Endothelial cell of umbilical vein (primary cell): ENCODE measurements around the gene GABBR2. TPM values are rescaled to one million over a fixed set of nuclear protein-coding genes. Genes with fewer than 3 reads are reported as not detected.
A peak's percentile ranks its signal among the peaks of the same experiment; 100 is the strongest.

Experiments
- BruUV-seq: library from RNA; stranded (reverse); fragments of 400-500 nt; replicated peaks from 2 replicates; lab custom pipeline; 2021; lab: Mats Ljungman, UMichigan
- CTCF ChIA-PET: fragments of 300-600, 350-600 bp; sonication (Branson Sonifier 250); formaldehyde crosslinking; loops from one replicate; lab custom pipeline; 2021; ENCODE audit warnings: antibody characterized with exemption, inconsistent platforms; lab: Charles Lee
- POLR2A ChIA-PET: fragments of 300-600, 350-600 bp; sonication (Branson Sonifier 250); formaldehyde crosslinking; loops from one replicate; lab custom pipeline; 2021; ENCODE audit warnings: antibody characterized with exemption, inconsistent platforms; lab: Charles Lee
- DNase-seq: peaks from one replicate; pipeline ENCODE4 v3.0.0-alpha.2; 2011; ENCODE audit warnings: low read depth, low spot score
- FAIRE-seq: peaks from 2 replicates; lab custom pipeline; 2011; peaks lifted over from hg19 to GRCh38; lab: Jason Lieb, UNC
- H2AFZ ChIP-seq: 2 replicates; pipeline ENCODE4 v1.6.0; 2012; ENCODE audit warnings: low read depth, low read length, control low read depth, inconsistent platforms
- H3K27ac ChIP-seq: 2 replicates; pipeline ENCODE4 v1.5.1; 2011; ENCODE audit warnings: low read depth, mild to moderate bottlenecking, control low read depth, low read length, moderate library complexity; ENCODE audit not compliant: insufficient read depth
- H3K27me3 ChIP-seq, 2 experiments: 2 replicates each; pipeline versions ENCODE4 v1.6.0 to v1.6.1; 2011; ENCODE audit warnings: low read length in 2 of 2, mixed read lengths in 1 of 2; ENCODE audit not compliant: control insufficient read depth in 2 of 2, insufficient read depth in 2 of 2
- H3K36me3 ChIP-seq, 2 experiments: 2 replicates in 1 of 2; 3 replicates in 1 of 2; pipeline ENCODE4 v1.5.1; 2011; ENCODE audit warnings: low read length in 2 of 2, mild to moderate bottlenecking in 1 of 2, moderate library complexity in 1 of 2; ENCODE audit not compliant: control insufficient read depth in 2 of 2, insufficient read depth in 2 of 2; ENCODE audit errors: extremely low read depth in 1 of 2
- H3K4me1 ChIP-seq: 3 replicates; pipeline ENCODE4 v1.5.1; 2011; ENCODE audit warnings: mild to moderate bottlenecking, low read length; ENCODE audit not compliant: control insufficient read depth, insufficient read depth; ENCODE audit errors: extremely low read depth
- H3K4me2 ChIP-seq: 2 replicates; pipeline ENCODE4 v1.6.1; 2011; ENCODE audit warnings: low read length, control low read depth, mixed read lengths; ENCODE audit not compliant: insufficient read depth
- H3K4me3 ChIP-seq, 3 experiments: fragments of 200-600 bp in 1 of 3; sonication (generic), shearing (Covaris generic) in 1 of 3; replicated peaks in 1 of 3; 2 replicates each; pipeline ENCODE4 v1.5.1; 2011 to 2016; ENCODE audit warnings: control low read depth in 3 of 3, low read length in 3 of 3, mild to moderate bottlenecking in 2 of 3, inconsistent platforms in 1 of 3, low read depth in 1 of 3, moderate library complexity in 1 of 3; ENCODE audit not compliant: insufficient read depth in 1 of 3
- H3K79me2 ChIP-seq: 2 replicates; pipeline ENCODE4 v1.6.0; 2012; ENCODE audit warnings: low read length, inconsistent platforms; ENCODE audit not compliant: control insufficient read depth, insufficient read depth
- H3K9ac ChIP-seq: replicated peaks from 2 replicates; pipeline ENCODE3; 2011; ENCODE audit warnings: low read length, control low read depth; ENCODE audit not compliant: insufficient read depth; ENCODE audit errors: extremely low read depth
- H3K9me1 ChIP-seq: replicated peaks from 3 replicates; pipeline ENCODE4 v1.6.0; 2011; ENCODE audit warnings: mild to moderate bottlenecking, low read length; ENCODE audit not compliant: control insufficient read depth, insufficient read depth; ENCODE audit errors: extremely low read depth
- H3K9me3 ChIP-seq: replicated peaks from 2 replicates; pipeline ENCODE4 v1.5.1; 2012; ENCODE audit warnings: low read length, inconsistent platforms; ENCODE audit not compliant: control insufficient read depth, insufficient read depth
- H4K20me1 ChIP-seq: replicated peaks from 2 replicates; pipeline ENCODE3; 2011; ENCODE audit warnings: mild to moderate bottlenecking, low read length; ENCODE audit not compliant: control insufficient read depth, insufficient read depth; ENCODE audit errors: extremely low read depth
- EZH2 ChIP-seq: IDR thresholded peaks from 2 replicates; pipeline ENCODE4 v1.6.1; 2012; ENCODE audit warnings: borderline replicate concordance, low read depth, mild to moderate bottlenecking, moderate library complexity, low read length, inconsistent platforms; ENCODE audit not compliant: severe bottlenecking
- FOS ChIP-seq: IDR thresholded peaks from 2 replicates; pipeline ENCODE4 v1.6.1; 2011; ENCODE audit warnings: mild to moderate bottlenecking, low read length, moderate library complexity, borderline replicate concordance; ENCODE audit not compliant: insufficient read depth
- GATA2 ChIP-seq: IDR thresholded peaks from 2 replicates; pipeline ENCODE4 v1.7.0; 2011; ENCODE audit warnings: low read depth, mild to moderate bottlenecking, moderate library complexity, mixed read lengths, low read length; ENCODE audit not compliant: insufficient read length, insufficient read depth
- JUN ChIP-seq: IDR thresholded peaks from 2 replicates; pipeline ENCODE4 v1.6.1; 2011; ENCODE audit warnings: borderline replicate concordance, low read depth; ENCODE audit not compliant: insufficient read length, insufficient read depth
- MYC ChIP-seq: IDR thresholded peaks from one replicate; pipeline ENCODE4 v1.6.1; 2011; ENCODE audit warnings: mild to moderate bottlenecking, low read depth, low read length
- POLR2A ChIP-seq: IDR thresholded peaks from 2 replicates; pipeline ENCODE4 v1.6.1; 2012; ENCODE audit warnings: low read depth, mild to moderate bottlenecking, control low read depth, low read length
- POLR2AphosphoS5 ChIP-seq: IDR thresholded peaks from 2 replicates; pipeline ENCODE4 v1.6.1; 2012; ENCODE audit warnings: low read depth, mild to moderate bottlenecking, control low read depth, low read length, moderate library complexity; ENCODE audit not compliant: insufficient read depth
- dilution Hi-C: fragments of 300-500 bp; cut with MboI; formaldehyde crosslinking; loops from one replicate; pipeline ENCODE4 v1.15.0; 2019; ENCODE audit warnings: low sequenced_read_pairs; ENCODE audit not compliant: extremely low pct_ligation_motif_present
- intact Hi-C: fragments of 100-400 bp; cut with micrococcal nuclease; formaldehyde crosslinking; loops from one replicate; pipeline ENCODE4 v1.10.0; 2022
- polyA plus RNA-seq, 4 experiments: library from polyadenylated mRNA; depleted of rRNA in 3 of 4; stranded (reverse) in 3 of 4; unstranded in 1 of 4; fragments of >200 nt; gene quantifications; 2 replicates each; pipeline versions ENCODE4 v1.2.1 to v1.2.3, GENCODE V29; 2011 to 2012; ENCODE audit warnings: missing spikeins in 1 of 4
- total RNA-seq: library from RNA; stranded (reverse); gene quantifications from 2 replicates; pipeline ENCODE4 v1.2.3, GENCODE V29; 2021
- TF ChIP-seq, protein P1 (sequence below), 2 donors: IDR thresholded peaks; 1 replicate in 1 of 2; 2 replicates in 1 of 2; pipeline ENCODE4 v1.5.1; 2011; ENCODE audit warnings: low read length in 2 of 2, mild to moderate bottlenecking in 2 of 2, moderate library complexity in 2 of 2, control low read depth in 1 of 2, inconsistent platforms in 1 of 2, low read depth in 1 of 2; ENCODE audit not compliant: insufficient read depth in 1 of 2; ENCODE audit errors: extremely low read depth in 1 of 2
- TF ChIP-seq, protein P2 (sequence below): IDR thresholded peaks from 2 replicates; pipeline ENCODE4 v1.6.1; 2011; ENCODE audit not compliant: insufficient read depth, insufficient read length

GABBR2 gene
- total and polyA plus RNA-seq, 2 donors (not counting 3 experiments of a cell fraction or from before 2014, with no cell fraction given), result 1.1 to 9.2 TPM

DNA sequence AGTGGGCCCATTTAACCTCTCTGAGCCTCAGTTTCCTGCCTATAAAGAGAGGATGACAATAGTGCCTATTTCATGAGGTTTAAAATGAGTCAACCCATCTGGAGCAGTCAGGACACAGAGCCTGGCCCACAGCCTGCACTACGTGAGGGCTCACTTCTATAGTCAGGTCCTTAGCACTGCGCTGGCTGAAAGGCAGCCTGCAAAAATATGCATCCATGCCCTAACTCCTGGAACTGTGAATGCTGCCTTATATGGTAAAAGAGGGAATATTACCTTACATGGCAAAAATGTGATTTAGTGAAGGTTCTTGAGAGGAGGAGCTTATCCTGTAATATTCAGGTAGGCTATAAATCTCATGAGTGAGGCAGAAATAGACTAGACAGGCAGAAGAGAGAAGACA lies 98.5 kb downstream of the GABBR2 start:
- intact Hi-C loops, result loop anchor here (1.0 to 5.0 kb wide), 2 partner anchors 11 to 97 kb away; partner anchors contain the start of gene GABBR2
- no TSS peak for BruUV-seq

More for the DNA sequence above, 98.5 kb downstream of the GABBR2 start:
- H3K27me3 ChIP-seq, result no peaks in the 10 kb centered on the region
- CTCF ChIA-PET, result no interaction called here
- peaks cover 30% of the 10 kb centered on the region for H3K4me1 ChIP-seq
- TF ChIP-seq GATA2 (no peak), EZH2 (no peak), POLR2A (no peak), POLR2AphosphoS5 (no peak), FOS (no peak), MYC (no peak), JUN (no peak)
- TF ChIP-seq, protein P1, sequence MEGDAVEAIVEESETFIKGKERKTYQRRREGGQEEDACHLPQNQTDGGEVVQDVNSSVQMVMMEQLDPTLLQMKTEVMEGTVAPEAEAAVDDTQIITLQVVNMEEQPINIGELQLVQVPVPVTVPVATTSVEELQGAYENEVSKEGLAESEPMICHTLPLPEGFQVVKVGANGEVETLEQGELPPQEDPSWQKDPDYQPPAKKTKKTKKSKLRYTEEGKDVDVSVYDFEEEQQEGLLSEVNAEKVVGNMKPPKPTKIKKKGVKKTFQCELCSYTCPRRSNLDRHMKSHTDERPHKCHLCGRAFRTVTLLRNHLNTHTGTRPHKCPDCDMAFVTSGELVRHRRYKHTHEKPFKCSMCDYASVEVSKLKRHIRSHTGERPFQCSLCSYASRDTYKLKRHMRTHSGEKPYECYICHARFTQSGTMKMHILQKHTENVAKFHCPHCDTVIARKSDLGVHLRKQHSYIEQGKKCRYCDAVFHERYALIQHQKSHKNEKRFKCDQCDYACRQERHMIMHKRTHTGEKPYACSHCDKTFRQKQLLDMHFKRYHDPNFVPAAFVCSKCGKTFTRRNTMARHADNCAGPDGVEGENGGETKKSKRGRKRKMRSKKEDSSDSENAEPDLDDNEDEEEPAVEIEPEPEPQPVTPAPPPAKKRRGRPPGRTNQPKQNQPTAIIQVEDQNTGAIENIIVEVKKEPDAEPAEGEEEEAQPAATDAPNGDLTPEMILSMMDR (IDR thresholded peaks at IDR 0.05; ENCODE audit: extremely low read depth in 1 of 2, insufficient read depth in 1 of 2, low read depth in 1 of 2, low read length in 2 of 2), result no peak
- TF ChIP-seq, protein P2, sequence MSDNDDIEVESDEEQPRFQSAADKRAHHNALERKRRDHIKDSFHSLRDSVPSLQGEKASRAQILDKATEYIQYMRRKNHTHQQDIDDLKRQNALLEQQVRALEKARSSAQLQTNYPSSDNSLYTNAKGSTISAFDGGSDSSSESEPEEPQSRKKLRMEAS, result no peak
- H3K79me2 ChIP-seq, result peaks cover 11% of the 10 kb centered on the region
- POLR2A ChIA-PET, result no interaction called here
- no peak overlapping the region for H3K4me2 ChIP-seq
- H3K9me3 ChIP-seq, result no peaks in the 10 kb centered on the region
- FAIRE-seq, result no peak
- no peaks in the 10 kb centered on the region for H3K36me3 ChIP-seq
- H2AFZ ChIP-seq, result peak overlapping the region; percentile 44
- no peaks in the 10 kb centered on the region for H4K20me1 ChIP-seq
- dilution Hi-C loops, result no loop called here
- no peaks in the 10 kb centered on the region for H3K9me1 ChIP-seq
- H3K27ac ChIP-seq, result peak overlapping the region; percentile 52
- peak; percentile 38 for DNase-seq
- no peak overlapping the region for H3K9ac ChIP-seq
- no peak overlapping the region for H3K4me3 ChIP-seq
